Right lobe of liver (tissue), 4 donors: ENCODE measurements around the gene NCS1.

Experiments used
- CTCF ChIP-seq, 4 donors: fragments of 200-600 bp in 3 of 4; fragments of 450-650 bp in 1 of 4; IDR thresholded peaks; one replicate each; pipeline versions ENCODE4 v1.5.1 to v1.8.0; 2016 to 2022; ENCODE audit warnings: antibody characterized with exemption in 4 of 4, mild to moderate bottlenecking in 2 of 4
- POLR2A ChIP-seq: fragments of 450-650 bp; IDR thresholded peaks from one replicate; pipeline ENCODE4 v1.6.1; 2017; ENCODE audit warnings: antibody characterized with exemption, mild to moderate bottlenecking
- donor health status: DM: no; HTN: no; CAD: no.
- donor health status: DM: no; HTN: no; CAD: no.
- donor health status: DM: no; HTN: yes; CAD: no.

- TF ChIP-seq CTCF (IDR thresholded peaks at IDR 0.05) (no peak), POLR2A (no peak)
These were observed 25.7 kb downstream of the NCS1 start for GRCh38 chr9:130197888-130198287.
